ENCODE measurements around the gene LRRC42. TPM values are rescaled to one million over a fixed set of nuclear protein-coding genes. Genes with fewer than 3 reads are reported as not detected.

LRRC42 gene
- total RNA-seq, 1 experiment from 2014 or later, result 50.1 TPM

DNA sequence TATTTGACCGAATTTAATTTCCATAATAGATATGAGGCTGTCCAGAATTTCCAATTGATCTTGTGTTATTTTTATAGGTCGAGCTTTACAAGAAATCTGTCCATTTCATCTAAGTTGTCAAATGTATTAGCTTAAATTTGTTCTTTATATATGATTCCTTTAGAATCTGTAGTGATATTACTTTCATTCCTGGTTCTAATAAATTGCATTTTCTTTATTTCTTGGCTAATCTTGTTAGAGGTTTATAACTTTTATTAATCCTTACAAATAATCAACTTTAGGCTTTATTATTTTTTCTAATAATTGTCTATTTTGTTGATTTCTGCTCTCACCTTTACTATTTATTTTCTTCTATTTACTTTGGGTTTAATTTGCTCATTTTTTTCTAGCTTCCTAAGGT, 14.6 kb upstream of the LRRC42 start:
- peaks cover 6% of the 10 kb centered on the region for H3K9me3 ChIP-seq (ENCODE audit: low read length)

DNA sequence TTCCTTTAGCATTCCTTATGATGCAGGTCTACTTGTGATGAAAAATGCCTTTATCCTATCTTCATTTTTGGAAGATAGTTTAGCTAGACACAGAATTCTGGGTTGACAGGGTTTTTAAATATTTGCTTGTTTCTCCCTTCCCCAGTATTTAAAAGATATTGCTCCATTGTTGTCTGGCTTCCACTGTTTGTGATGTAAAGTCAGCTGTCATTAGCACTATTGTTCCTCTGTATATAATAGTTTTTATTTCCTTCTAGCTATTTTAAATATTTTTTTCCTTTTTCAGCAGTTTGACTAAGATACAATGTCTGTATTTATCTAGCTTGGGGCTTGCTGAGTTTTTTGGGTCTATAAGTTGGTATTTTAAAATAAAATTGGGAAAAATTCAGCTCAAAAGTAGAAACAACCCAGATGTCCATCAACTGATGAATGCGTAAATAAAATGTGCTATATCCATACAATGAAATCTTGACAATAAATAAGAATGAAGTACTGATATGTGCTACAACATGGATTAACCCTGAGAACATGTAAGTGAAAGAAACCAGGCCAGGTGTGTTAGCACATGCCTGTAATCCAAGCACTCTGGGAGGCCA, 11.9 kb upstream of the LRRC42 start:
- DNase-seq, result no peak
- Histone ChIP-seq H3K4me2 (ENCODE audit: low read depth, low read length, poor library complexity, severe bottlenecking) (no peak overlapping the region), H4K20me1 (ENCODE audit: insufficient read depth, low read depth, low read length) (no peaks in the 10 kb centered on the region), H3K27ac (ENCODE audit: low read length) (no peak overlapping the region), H3K9ac (ENCODE audit: low read length) (no peak overlapping the region), H3K9me2 (replicated peaks; ENCODE audit: insufficient read depth, low read length) (no peaks in the 10 kb centered on the region), H3K4me3 (ENCODE audit: low read length) (no peak overlapping the region), H3K79me2 (ENCODE audit: low read length) (peaks cover 52% of the 10 kb centered on the region), H3K9me3 (ENCODE audit: low read length) (peaks cover 6% of the 10 kb centered on the region), H3K27me3 (ENCODE audit: low read length) (no peaks in the 10 kb centered on the region), H2AFZ (ENCODE audit: low read length) (no peak overlapping the region), H3K36me3 (ENCODE audit: insufficient read depth, low read length) (peaks cover 53% of the 10 kb centered on the region), H3K4me1 (ENCODE audit: low read length) (no peaks in the 10 kb centered on the region)

More for the DNA sequence above, 14.6 kb upstream of the LRRC42 start:
- no peaks in the 10 kb centered on the region for H3K9me2 ChIP-seq (replicated peaks; ENCODE audit: insufficient read depth, low read length)
- no peaks in the 10 kb centered on the region for H4K20me1 ChIP-seq (ENCODE audit: insufficient read depth, low read depth, low read length)
- no peaks in the 10 kb centered on the region for H3K27me3 ChIP-seq (ENCODE audit: low read length)
- H3K36me3 ChIP-seq (ENCODE audit: insufficient read depth, low read length), result peaks cover 45% of the 10 kb centered on the region
- H3K4me2 ChIP-seq (ENCODE audit: low read depth, low read length, poor library complexity, severe bottlenecking), result no peak overlapping the region
- DNase-seq, result no peak
- no peak overlapping the region for H2AFZ ChIP-seq (ENCODE audit: low read length)
- H3K79me2 ChIP-seq (ENCODE audit: low read length), result peaks cover 29% of the 10 kb centered on the region
- H3K4me3 ChIP-seq (ENCODE audit: low read length), result no peak overlapping the region
- no peak overlapping the region for H3K9ac ChIP-seq (ENCODE audit: low read length)
- no peaks in the 10 kb centered on the region for H3K4me1 ChIP-seq (ENCODE audit: low read length)
- no peak overlapping the region for H3K27ac ChIP-seq (ENCODE audit: low read length)

DNA sequence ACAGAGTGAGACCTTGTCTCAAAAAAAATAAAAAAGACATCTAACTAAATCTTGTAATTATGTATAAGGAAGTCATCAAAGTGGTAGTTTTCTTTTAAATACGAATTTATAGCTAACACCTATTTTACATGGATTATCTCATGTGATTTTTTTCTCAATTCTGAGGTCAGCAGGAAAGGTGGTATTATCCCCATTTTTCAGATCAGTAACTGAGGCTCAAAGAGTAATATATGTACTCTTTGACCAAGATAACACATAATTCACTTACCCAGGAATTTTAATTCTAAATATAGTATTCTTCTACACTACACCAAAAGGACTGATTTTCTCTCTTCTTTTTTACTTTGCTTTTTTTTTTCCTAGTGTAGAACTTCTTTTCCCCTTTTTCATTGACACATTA, 9.7 kb upstream of the LRRC42 start:
- peaks cover 6% of the 10 kb centered on the region for H3K9me3 ChIP-seq (ENCODE audit: low read length)
- H3K4me1 ChIP-seq (ENCODE audit: low read length), result no peaks in the 10 kb centered on the region
- no peak overlapping the region for H3K27ac ChIP-seq (ENCODE audit: low read length)
- peaks cover 67% of the 10 kb centered on the region for H3K79me2 ChIP-seq (ENCODE audit: low read length)
- no peaks in the 10 kb centered on the region for H3K9me2 ChIP-seq (replicated peaks; ENCODE audit: insufficient read depth, low read length)
- no peak overlapping the region for H3K4me2 ChIP-seq (ENCODE audit: low read depth, low read length, poor library complexity, severe bottlenecking)
- H3K36me3 ChIP-seq (ENCODE audit: insufficient read depth, low read length), result peaks cover 58% of the 10 kb centered on the region
- no peak overlapping the region for H3K9ac ChIP-seq (ENCODE audit: low read length)
- no peaks in the 10 kb centered on the region for H3K27me3 ChIP-seq (ENCODE audit: low read length)
- no peak for DNase-seq
- H3K4me3 ChIP-seq (ENCODE audit: low read length), result no peak overlapping the region
- H2AFZ ChIP-seq (ENCODE audit: low read length), result no peak overlapping the region
- H4K20me1 ChIP-seq (ENCODE audit: insufficient read depth, low read depth, low read length), result no peaks in the 10 kb centered on the region

DNA sequence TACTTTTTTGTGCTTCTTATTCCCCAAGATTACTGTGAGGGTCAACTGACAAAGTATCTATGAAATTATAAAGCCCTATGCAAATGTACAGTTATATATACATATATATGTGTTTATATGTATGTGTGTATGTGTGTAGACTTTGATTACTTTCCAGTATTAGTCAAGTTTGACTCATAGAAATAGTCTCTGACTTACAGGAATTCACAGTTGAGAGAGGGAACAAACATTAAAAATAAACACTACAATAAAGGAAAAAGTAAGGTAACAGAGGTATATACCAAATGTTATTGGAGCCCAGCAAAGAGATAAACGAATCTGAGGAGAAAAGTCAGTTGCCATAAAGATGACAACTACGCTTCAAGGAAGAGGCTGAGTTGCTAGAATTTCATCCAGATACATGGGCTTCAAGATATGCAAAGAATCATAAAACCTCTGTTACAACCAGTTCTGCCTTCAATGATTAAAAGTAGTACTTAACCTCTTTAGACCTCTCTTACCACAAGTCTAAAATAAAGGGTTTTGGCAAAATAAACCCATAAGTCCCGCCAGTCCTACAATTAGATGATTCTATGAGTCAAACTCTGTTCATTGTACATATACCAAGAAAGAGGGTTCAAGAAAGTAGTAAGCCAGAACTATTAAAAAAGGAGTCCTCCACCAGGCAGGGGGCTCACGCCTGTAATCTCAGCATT, 7.9 kb upstream of the LRRC42 start:
- peaks cover 13% of the 10 kb centered on the region for H3K4me1 ChIP-seq (ENCODE audit: low read length)
- H3K4me2 ChIP-seq (ENCODE audit: low read depth, low read length, poor library complexity, severe bottlenecking), result no peak overlapping the region
- H3K9ac ChIP-seq (ENCODE audit: low read length), result no peak overlapping the region
- no peak overlapping the region for H3K27ac ChIP-seq (ENCODE audit: low read length)
- H3K36me3 ChIP-seq (ENCODE audit: insufficient read depth, low read length), result peaks cover 52% of the 10 kb centered on the region
- no peak overlapping the region for H2AFZ ChIP-seq (ENCODE audit: low read length)
- DNase-seq, result no peak
- no peaks in the 10 kb centered on the region for H3K9me2 ChIP-seq (replicated peaks; ENCODE audit: insufficient read depth, low read length)
- H3K27me3 ChIP-seq (ENCODE audit: low read length), result no peaks in the 10 kb centered on the region
- H3K79me2 ChIP-seq (ENCODE audit: low read length), result peaks cover 80% of the 10 kb centered on the region
- no peak overlapping the region for H3K4me3 ChIP-seq (ENCODE audit: low read length)
- H4K20me1 ChIP-seq (ENCODE audit: insufficient read depth, low read depth, low read length), result no peaks in the 10 kb centered on the region
- H3K9me3 ChIP-seq (ENCODE audit: low read length), result peaks cover 6% of the 10 kb centered on the region

DNA sequence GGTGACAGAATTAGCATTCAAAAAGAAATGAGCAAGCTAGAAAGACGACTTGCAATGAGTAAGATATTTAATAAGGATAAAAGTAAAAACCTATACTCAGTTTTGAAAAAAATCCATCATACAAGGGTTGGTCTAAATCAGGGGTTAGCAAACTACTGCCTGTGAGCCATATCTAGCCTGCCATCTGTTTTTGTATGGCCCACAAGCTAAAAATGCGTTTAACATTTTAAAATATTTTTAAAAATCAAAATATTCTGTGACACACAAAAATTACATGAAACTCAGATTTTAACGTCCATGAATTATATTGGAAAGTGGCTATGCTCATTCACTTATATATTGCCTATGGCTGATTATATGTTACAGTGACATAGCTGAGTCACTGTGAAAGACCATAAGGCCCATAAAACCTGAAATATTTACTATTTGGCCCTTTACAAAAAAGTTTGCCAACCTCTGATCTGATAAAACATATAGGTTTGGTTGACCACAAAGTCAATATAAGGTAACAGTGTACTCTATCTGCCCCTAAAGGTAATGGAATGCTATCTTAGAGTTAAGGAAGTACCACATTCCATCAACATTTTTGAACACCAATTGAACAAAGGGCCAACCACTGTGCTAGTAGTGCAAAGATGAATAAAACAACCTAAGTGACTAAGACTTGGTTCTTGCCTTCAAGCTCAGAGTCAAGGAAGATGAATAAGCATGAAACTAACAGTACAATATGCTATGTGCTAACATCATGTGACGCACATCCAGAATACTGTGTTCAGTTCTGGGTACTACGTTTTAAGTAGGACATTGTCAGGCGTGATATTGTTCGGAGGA, 3.8 kb upstream of the LRRC42 start:
- Histone ChIP-seq H3K27ac (ENCODE audit: low read length) (no peak overlapping the region), H3K9ac (ENCODE audit: low read length) (no peak overlapping the region), H3K4me3 (ENCODE audit: low read length) (no peak overlapping the region), H3K36me3 (ENCODE audit: insufficient read depth, low read length) (peaks cover 24% of the 10 kb centered on the region), H3K9me2 (replicated peaks; ENCODE audit: insufficient read depth, low read length) (no peaks in the 10 kb centered on the region), H3K4me2 (ENCODE audit: low read depth, low read length, poor library complexity, severe bottlenecking) (no peak overlapping the region), H2AFZ (ENCODE audit: low read length) (no peak overlapping the region), H4K20me1 (ENCODE audit: insufficient read depth, low read depth, low read length) (no peaks in the 10 kb centered on the region), H3K79me2 (ENCODE audit: low read length) (peaks cover 80% of the 10 kb centered on the region), H3K27me3 (ENCODE audit: low read length) (no peaks in the 10 kb centered on the region), H3K4me1 (ENCODE audit: low read length) (peaks cover 33% of the 10 kb centered on the region), H3K9me3 (ENCODE audit: low read length) (no peaks in the 10 kb centered on the region)
- no peak for DNase-seq

DNA sequence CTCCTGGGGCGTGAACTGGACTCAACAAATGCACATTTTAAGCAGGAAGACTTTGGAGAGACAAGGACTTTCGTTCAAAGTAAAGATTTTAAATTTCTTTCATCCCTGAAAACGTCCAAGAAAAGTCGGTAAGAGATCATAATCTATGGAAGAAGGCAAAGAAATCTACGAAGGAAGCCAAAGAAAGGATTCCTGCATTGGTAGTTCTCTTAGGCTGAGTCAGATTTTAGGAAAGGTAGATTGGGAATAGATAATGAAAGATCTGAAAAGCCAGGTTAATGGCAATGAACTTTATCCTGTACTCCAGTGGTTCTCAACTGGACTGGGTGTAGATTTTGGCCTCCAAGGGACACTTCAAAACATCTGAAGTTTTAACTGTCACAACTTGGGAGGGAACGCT, 3.1 kb upstream of the LRRC42 start:
- no peak overlapping the region for H3K27ac ChIP-seq (ENCODE audit: low read length)
- H4K20me1 ChIP-seq (ENCODE audit: insufficient read depth, low read depth, low read length), result no peaks in the 10 kb centered on the region
- no peaks in the 10 kb centered on the region for H3K9me3 ChIP-seq (ENCODE audit: low read length)
- H3K9ac ChIP-seq (ENCODE audit: low read length), result no peak overlapping the region
- peaks cover 80% of the 10 kb centered on the region for H3K79me2 ChIP-seq (ENCODE audit: low read length)
- no peaks in the 10 kb centered on the region for H3K27me3 ChIP-seq (ENCODE audit: low read length)
- no peaks in the 10 kb centered on the region for H3K9me2 ChIP-seq (replicated peaks; ENCODE audit: insufficient read depth, low read length)
- H2AFZ ChIP-seq (ENCODE audit: low read length), result no peak overlapping the region
- H3K4me3 ChIP-seq (ENCODE audit: low read length), result no peak overlapping the region
- H3K4me2 ChIP-seq (ENCODE audit: low read depth, low read length, poor library complexity, severe bottlenecking), result peak overlapping the region; percentile 78
- DNase-seq, result no peak
- H3K4me1 ChIP-seq (ENCODE audit: low read length), result peaks cover 40% of the 10 kb centered on the region
- peaks cover 17% of the 10 kb centered on the region for H3K36me3 ChIP-seq (ENCODE audit: insufficient read depth, low read length)

DNA sequence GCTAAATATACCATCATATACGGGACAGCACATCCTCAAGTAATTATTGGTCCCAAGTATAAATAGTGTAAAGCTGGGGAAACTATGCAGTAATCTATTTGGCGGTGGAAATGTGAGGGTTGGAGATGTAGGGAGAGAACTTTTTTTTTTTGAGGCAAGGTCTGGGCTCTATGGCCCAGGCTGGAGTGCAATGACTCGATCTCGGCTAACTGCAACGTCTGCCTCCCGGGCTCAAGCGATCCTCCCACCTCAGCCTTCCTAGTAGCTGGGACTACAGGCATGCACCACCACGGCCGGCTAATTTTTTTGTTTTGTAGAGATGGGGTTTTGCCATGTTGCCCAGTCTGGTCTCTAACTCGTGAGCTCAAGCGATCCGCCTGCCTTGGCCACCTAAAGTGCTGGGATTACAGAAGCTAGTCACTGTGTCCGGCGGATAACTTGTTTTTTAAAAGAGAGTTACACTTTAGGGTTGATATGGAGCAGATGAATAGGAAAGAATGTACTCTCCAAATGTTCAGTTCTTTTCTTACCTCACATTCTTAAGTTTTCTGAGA, 2.6 kb upstream of the LRRC42 start:
- Histone ChIP-seq H3K9ac (ENCODE audit: low read length) (no peak overlapping the region), H3K79me2 (ENCODE audit: low read length) (peaks cover 80% of the 10 kb centered on the region), H3K4me2 (ENCODE audit: low read depth, low read length, poor library complexity, severe bottlenecking) (peak overlapping the region; percentile 78), H3K4me1 (ENCODE audit: low read length) (peaks cover 45% of the 10 kb centered on the region), H3K4me3 (ENCODE audit: low read length) (peak overlapping the region; percentile 81; the same call in 1 of the 2 replicates), H4K20me1 (ENCODE audit: insufficient read depth, low read depth, low read length) (no peaks in the 10 kb centered on the region), H2AFZ (ENCODE audit: low read length) (no peak overlapping the region), H3K36me3 (ENCODE audit: insufficient read depth, low read length) (peaks cover 15% of the 10 kb centered on the region; the same call in 1 of the 2 replicates), H3K9me3 (ENCODE audit: low read length) (no peaks in the 10 kb centered on the region), H3K9me2 (replicated peaks; ENCODE audit: insufficient read depth, low read length) (no peaks in the 10 kb centered on the region), H3K27ac (ENCODE audit: low read length) (peak overlapping the region; percentile 22; the same call in 1 of the 2 replicates), H3K27me3 (ENCODE audit: low read length) (no peaks in the 10 kb centered on the region)
- no peak for DNase-seq

Data from Karpas-422 (cell line).